Measurements from ENCODE around the gene GNB2. TPM values are rescaled to one million over a fixed set of nuclear protein-coding genes. Genes with fewer than 3 reads are reported as not detected.

Gene GNB2
- total and polyA plus RNA-seq, 2 of the 13 experiments (the other 11 are each of a cell fraction or from before 2014, with no cell fraction given) = 48.3 to 67.1 TPM

DNA sequence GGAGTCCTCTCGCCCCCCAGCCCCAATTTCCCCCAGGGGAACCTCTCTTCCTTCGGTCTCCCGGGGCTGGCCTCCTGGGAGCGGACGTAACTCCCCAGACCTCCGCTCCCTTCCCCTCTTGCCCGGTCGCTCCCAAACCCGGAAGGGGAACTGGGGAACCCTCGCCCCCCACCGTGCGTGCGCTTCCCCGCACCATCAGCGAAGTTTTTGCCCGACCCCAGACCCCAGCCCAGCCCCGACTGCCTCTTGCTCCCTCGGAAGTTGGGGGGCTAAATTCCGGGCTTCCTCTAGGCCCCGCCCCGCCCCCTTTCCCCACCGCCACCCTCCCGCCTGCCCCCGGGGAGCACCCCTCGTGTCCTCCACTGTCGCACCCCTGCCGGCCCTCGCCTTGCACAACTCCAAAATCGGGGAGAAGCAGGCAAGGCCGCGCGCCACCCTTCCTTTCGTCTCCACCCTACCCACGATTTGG, 436 bp downstream of the GNB2 start:
- H3K27ac ChIP-seq (ENCODE audit: extremely low read length, insufficient read depth, low read length) = peak overlapping the region; percentile 63
- H3K4me2 ChIP-seq (ENCODE audit: low read depth, low read length) = peak overlapping the region; percentile 78
- CTCF ChIA-PET (ENCODE audit: low intra/inter-chr PET ratio, low total read pairs) = no interaction called here
- DNase-seq (ENCODE audit: low spot score) (no peak), FAIRE-seq (no peak), ATAC-seq (0 out of 3 replicates have a peak, but pooled peaks have one; percentile 3)
- POLR2A ChIA-PET = interaction anchor here (0.6 to 1.4 kb wide), 2 partner anchors 31 to 32 kb away, joined by 4 read pairs; partner anchors contain the start of gene POP7
- peak overlapping the region; percentile 93 for H3K9ac ChIP-seq (ENCODE audit: insufficient read depth, low read depth, low read length)
- H3K36me3 ChIP-seq (replicated peaks in 1 of 2; ENCODE audit: control insufficient read depth in 1 of 2, insufficient read depth in 2 of 2, low read length in 2 of 2) = peaks cover 14 to 22% of the 10 kb centered on the region in 2 experiments; a peak in 4 of 5 replicates
- peaks cover 9% of the 10 kb centered on the region for H3K79me2 ChIP-seq (ENCODE audit: insufficient read depth, low read length)
- in situ Hi-C loops (cut with HindIII; ENCODE audit: extremely low pct_ligation_motif_present, low pct_unique_long_range_greater_than_20kb) (no loop called here), intact Hi-C loops (cut with micrococcal nuclease; ENCODE audit: unreplicated experiment) (loop anchor here (1.0 to 2.0 kb wide), 3 partner anchors 17 to 51 kb away; no protein-coding TSS in a partner anchor)
- no TSS peak for BruUV-seq (replicated peaks)
- H2AFZ ChIP-seq (ENCODE audit: low read length) = no peak overlapping the region
- H3K27me3 ChIP-seq (ENCODE audit: control insufficient read depth in 1 of 2, insufficient read depth in 2 of 2, low read length in 2 of 2) = peaks cover 0 to 4% of the 10 kb centered on the region in 2 experiments; a peak in 2 of 5 replicates
- peaks cover 24% of the 10 kb centered on the region for H3K4me1 ChIP-seq (ENCODE audit: insufficient read depth, low read length)
- no peaks in the 10 kb centered on the region for H3K9me3 ChIP-seq (ENCODE audit: low read length)
- WGBS (ENCODE audit: low lambda C conversion rate) = 0% methylated on average over 19 of the region's 34 CpGs
- peaks cover 8% of the 10 kb centered on the region; the same call in 1 of the 2 replicates for H4K20me1 ChIP-seq (ENCODE audit: insufficient read depth, low read length)
- H3K4me3 ChIP-seq (replicated peaks in 1 of 3; ENCODE audit: insufficient read depth in 1 of 3, low read depth in 2 of 3, low read length in 3 of 3) = peak overlapping the region; percentile 92 to 97 (median 96)
- no peak for TF ChIP-seq ZNF572 (CRISPR knock-in tag; IDR thresholded peaks at IDR 0.05)
- TF ChIP-seq CBFB (CRISPR knock-in tag; IDR thresholded peaks at IDR 0.05) = no peak
- TF ChIP-seq, protein P1, sequence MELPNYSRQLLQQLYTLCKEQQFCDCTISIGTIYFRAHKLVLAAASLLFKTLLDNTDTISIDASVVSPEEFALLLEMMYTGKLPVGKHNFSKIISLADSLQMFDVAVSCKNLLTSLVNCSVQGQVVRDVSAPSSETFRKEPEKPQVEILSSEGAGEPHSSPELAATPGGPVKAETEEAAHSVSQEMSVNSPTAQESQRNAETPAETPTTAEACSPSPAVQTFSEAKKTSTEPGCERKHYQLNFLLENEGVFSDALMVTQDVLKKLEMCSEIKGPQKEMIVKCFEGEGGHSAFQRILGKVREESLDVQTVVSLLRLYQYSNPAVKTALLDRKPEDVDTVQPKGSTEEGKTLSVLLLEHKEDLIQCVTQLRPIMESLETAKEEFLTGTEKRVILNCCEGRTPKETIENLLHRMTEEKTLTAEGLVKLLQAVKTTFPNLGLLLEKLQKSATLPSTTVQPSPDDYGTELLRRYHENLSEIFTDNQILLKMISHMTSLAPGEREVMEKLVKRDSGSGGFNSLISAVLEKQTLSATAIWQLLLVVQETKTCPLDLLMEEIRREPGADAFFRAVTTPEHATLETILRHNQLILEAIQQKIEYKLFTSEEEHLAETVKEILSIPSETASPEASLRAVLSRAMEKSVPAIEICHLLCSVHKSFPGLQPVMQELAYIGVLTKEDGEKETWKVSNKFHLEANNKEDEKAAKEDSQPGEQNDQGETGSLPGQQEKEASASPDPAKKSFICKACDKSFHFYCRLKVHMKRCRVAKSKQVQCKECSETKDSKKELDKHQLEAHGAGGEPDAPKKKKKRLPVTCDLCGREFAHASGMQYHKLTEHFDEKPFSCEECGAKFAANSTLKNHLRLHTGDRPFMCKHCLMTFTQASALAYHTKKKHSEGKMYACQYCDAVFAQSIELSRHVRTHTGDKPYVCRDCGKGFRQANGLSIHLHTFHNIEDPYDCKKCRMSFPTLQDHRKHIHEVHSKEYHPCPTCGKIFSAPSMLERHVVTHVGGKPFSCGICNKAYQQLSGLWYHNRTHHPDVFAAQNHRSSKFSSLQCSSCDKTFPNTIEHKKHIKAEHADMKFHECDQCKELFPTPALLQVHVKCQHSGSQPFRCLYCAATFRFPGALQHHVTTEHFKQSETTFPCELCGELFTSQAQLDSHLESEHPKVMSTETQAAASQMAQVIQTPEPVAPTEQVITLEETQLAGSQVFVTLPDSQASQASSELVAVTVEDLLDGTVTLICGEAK (IDR thresholded peaks at IDR 0.05) = no peak
- TF ChIP-seq, protein P1 (CRISPR knock-in tag; IDR thresholded peaks at IDR 0.05) = peak; percentile 6; the same call in 1 of the 2 replicates
- TF ChIP-seq ZNF441 (CRISPR knock-in tag; IDR thresholded peaks at IDR 0.05; ENCODE audit: borderline replicate concordance) = peak; percentile 19; the same call in 1 of the 2 replicates
- TF ChIP-seq, protein P2, sequence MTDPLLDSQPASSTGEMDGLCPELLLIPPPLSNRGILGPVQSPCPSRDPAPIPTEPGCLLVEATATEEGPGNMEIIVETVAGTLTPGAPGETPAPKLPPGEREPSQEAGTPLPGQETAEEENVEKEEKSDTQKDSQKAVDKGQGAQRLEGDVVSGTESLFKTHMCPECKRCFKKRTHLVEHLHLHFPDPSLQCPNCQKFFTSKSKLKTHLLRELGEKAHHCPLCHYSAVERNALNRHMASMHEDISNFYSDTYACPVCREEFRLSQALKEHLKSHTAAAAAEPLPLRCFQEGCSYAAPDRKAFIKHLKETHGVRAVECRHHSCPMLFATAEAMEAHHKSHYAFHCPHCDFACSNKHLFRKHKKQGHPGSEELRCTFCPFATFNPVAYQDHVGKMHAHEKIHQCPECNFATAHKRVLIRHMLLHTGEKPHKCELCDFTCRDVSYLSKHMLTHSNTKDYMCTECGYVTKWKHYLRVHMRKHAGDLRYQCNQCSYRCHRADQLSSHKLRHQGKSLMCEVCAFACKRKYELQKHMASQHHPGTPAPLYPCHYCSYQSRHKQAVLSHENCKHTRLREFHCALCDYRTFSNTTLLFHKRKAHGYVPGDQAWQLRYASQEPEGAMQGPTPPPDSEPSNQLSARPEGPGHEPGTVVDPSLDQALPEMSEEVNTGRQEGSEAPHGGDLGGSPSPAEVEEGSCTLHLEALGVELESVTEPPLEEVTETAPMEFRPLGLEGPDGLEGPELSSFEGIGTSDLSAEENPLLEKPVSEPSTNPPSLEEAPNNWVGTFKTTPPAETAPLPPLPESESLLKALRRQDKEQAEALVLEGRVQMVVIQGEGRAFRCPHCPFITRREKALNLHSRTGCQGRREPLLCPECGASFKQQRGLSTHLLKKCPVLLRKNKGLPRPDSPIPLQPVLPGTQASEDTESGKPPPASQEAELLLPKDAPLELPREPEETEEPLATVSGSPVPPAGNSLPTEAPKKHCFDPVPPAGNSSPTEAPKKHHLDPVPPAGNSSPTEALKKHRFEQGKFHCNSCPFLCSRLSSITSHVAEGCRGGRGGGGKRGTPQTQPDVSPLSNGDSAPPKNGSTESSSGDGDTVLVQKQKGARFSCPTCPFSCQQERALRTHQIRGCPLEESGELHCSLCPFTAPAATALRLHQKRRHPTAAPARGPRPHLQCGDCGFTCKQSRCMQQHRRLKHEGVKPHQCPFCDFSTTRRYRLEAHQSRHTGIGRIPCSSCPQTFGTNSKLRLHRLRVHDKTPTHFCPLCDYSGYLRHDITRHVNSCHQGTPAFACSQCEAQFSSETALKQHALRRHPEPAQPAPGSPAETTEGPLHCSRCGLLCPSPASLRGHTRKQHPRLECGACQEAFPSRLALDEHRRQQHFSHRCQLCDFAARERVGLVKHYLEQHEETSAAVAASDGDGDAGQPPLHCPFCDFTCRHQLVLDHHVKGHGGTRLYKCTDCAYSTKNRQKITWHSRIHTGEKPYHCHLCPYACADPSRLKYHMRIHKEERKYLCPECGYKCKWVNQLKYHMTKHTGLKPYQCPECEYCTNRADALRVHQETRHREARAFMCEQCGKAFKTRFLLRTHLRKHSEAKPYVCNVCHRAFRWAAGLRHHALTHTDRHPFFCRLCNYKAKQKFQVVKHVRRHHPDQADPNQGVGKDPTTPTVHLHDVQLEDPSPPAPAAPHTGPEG (CRISPR knock-in tag; IDR thresholded peaks at IDR 0.05) = no peak
